ENCODE results near the gene SLC20A1. TPM values are rescaled to one million over a fixed set of nuclear protein-coding genes. Genes with fewer than 3 reads are reported as not detected.
"Not testable (repeated sequence)": the region's sequence is repeated elsewhere in the genome, so short reads cannot be mapped to it uniquely, and the experiment has no call there.

Gene SLC20A1
- total and polyA plus RNA-seq, 2 experiments from 2014 or later = 135 to 191 TPM

GRCh38 chr2:112614201-112614840 lies 31.4 kb upstream of the SLC20A1 start:
- Histone ChIP-seq H3K9ac (no peak overlapping the region), H4K20me1 (ENCODE audit: insufficient read depth) (no peaks in the 10 kb centered on the region), H3K79me2 (ENCODE audit: insufficient read depth) (no peaks in the 10 kb centered on the region), H3F3A (ENCODE audit: insufficient read depth) (no peaks in the 10 kb centered on the region), H3K27ac (no peak overlapping the region), H3K36me3 (ENCODE audit: low read depth) (no peaks in the 10 kb centered on the region), H3K27me3 (replicated peaks; ENCODE audit: insufficient read depth) (no peaks in the 10 kb centered on the region), H2AFZ (no peak overlapping the region), H3K9me3 (ENCODE audit: low read depth) (no peaks in the 10 kb centered on the region), H3K9me2 (ENCODE audit: insufficient read depth) (no peaks in the 10 kb centered on the region), H3K4me3 (no peak overlapping the region), H3K4me2 (ENCODE audit: unreplicated experiment) (no peak overlapping the region), H3K4me1 (ENCODE audit: insufficient read depth) (no peaks in the 10 kb centered on the region)
- DNase-seq = no peak
- 77% methylated on average over 12 to 13 of the region's 13 CpGs for WGBS, 2 experiments (ENCODE audit: low coverage in 1 of 2, low lambda C conversion rate in 2 of 2, missing lambda C conversion rate in 2 of 2)
- in situ Hi-C loops (cut with MboI) = loop anchor here (25.0 kb wide), 1 partner anchor 323 kb away; no protein-coding TSS in a partner anchor
- no peak for TF ChIP-seq EZH2phosphoT487 (IDR thresholded peaks at IDR 0.05; ENCODE audit: insufficient read depth, low read depth)
- TF ChIP-seq EZH2 (IDR thresholded peaks at IDR 0.05; ENCODE audit: insufficient read depth, poor library complexity, severe bottlenecking) = no peak

GRCh38 chr2:112615051-112615450 lies 30.7 kb upstream of the SLC20A1 start:
- H3K9me3 ChIP-seq (ENCODE audit: low read depth) = no peaks in the 10 kb centered on the region
- H3K27ac ChIP-seq = no peak overlapping the region
- WGBS, 2 experiments (ENCODE audit: low coverage in 1 of 2, low lambda C conversion rate in 2 of 2, missing lambda C conversion rate in 2 of 2) = 89 to 91% methylated on average over 8 of the region's 8 CpGs
- no peak overlapping the region for H3K9ac ChIP-seq
- no peaks in the 10 kb centered on the region for H3K9me2 ChIP-seq (ENCODE audit: insufficient read depth)
- no peaks in the 10 kb centered on the region for H3K79me2 ChIP-seq (ENCODE audit: insufficient read depth)
- no peak overlapping the region for H2AFZ ChIP-seq
- no peak for TF ChIP-seq EZH2 (IDR thresholded peaks at IDR 0.05; ENCODE audit: insufficient read depth, poor library complexity, severe bottlenecking)
- TF ChIP-seq EZH2phosphoT487 (IDR thresholded peaks at IDR 0.05; ENCODE audit: insufficient read depth, low read depth) = no peak
- H3K36me3 ChIP-seq (ENCODE audit: low read depth) = no peaks in the 10 kb centered on the region
- no peak overlapping the region for H3K4me2 ChIP-seq (ENCODE audit: unreplicated experiment)
- in situ Hi-C loops (cut with MboI) = loop anchor here (25.0 kb wide), 1 partner anchor 322 kb away; no protein-coding TSS in a partner anchor
- no peaks in the 10 kb centered on the region for H4K20me1 ChIP-seq (ENCODE audit: insufficient read depth)
- H3F3A ChIP-seq (ENCODE audit: insufficient read depth) = no peaks in the 10 kb centered on the region
- H3K27me3 ChIP-seq (replicated peaks; ENCODE audit: insufficient read depth) = no peaks in the 10 kb centered on the region
- DNase-seq = no peak
- H3K4me1 ChIP-seq (ENCODE audit: insufficient read depth) = no peaks in the 10 kb centered on the region
- H3K4me3 ChIP-seq = no peak overlapping the region

GRCh38 chr2:112615798-112616197 lies 29.9 kb upstream of the SLC20A1 start:
- not testable (repeated sequence) for DNase-seq; H3K27me3 ChIP-seq (replicated peaks; ENCODE audit: insufficient read depth); H4K20me1 ChIP-seq (ENCODE audit: insufficient read depth); H3K79me2 ChIP-seq (ENCODE audit: insufficient read depth); H3K4me1 ChIP-seq (ENCODE audit: insufficient read depth); H3K4me2 ChIP-seq (ENCODE audit: unreplicated experiment); H3K9me2 ChIP-seq (ENCODE audit: insufficient read depth); H3K9me3 ChIP-seq (ENCODE audit: low read depth); H3K27ac ChIP-seq; H3F3A ChIP-seq (ENCODE audit: insufficient read depth); H3K9ac ChIP-seq; H2AFZ ChIP-seq; H3K36me3 ChIP-seq (ENCODE audit: low read depth); H3K4me3 ChIP-seq
- in situ Hi-C loops (cut with MboI) = loop anchor here (25.0 kb wide), 1 partner anchor 322 kb away; no protein-coding TSS in a partner anchor
- WGBS, 2 experiments (ENCODE audit: low coverage in 1 of 2, low lambda C conversion rate in 2 of 2, missing lambda C conversion rate in 2 of 2) = 50 to 69% methylated on average over 2 of the region's 2 CpGs

- Histone ChIP-seq H3K79me2 (ENCODE audit: insufficient read depth) (no peaks in the 10 kb centered on the region), H3K36me3 (ENCODE audit: low read depth) (no peaks in the 10 kb centered on the region), H2AFZ (no peak overlapping the region), H3K4me3 (no peak overlapping the region), H4K20me1 (ENCODE audit: insufficient read depth) (no peaks in the 10 kb centered on the region), H3K4me2 (ENCODE audit: unreplicated experiment) (no peak overlapping the region), H3K9me3 (ENCODE audit: low read depth) (no peaks in the 10 kb centered on the region), H3K27ac (no peak overlapping the region), H3K9me2 (ENCODE audit: insufficient read depth) (no peaks in the 10 kb centered on the region), H3F3A (ENCODE audit: insufficient read depth) (peaks cover 27% of the 10 kb centered on the region), H3K9ac (no peak overlapping the region), H3K4me1 (ENCODE audit: insufficient read depth) (peaks cover 20% of the 10 kb centered on the region), H3K27me3 (replicated peaks; ENCODE audit: insufficient read depth) (no peaks in the 10 kb centered on the region)
- in situ Hi-C loops (cut with MboI) = loop anchor here (25.0 kb wide), 1 partner anchor 319 kb away; no protein-coding TSS in a partner anchor
- WGBS, 2 experiments (ENCODE audit: low coverage in 1 of 2, low lambda C conversion rate in 2 of 2, missing lambda C conversion rate in 2 of 2) = 40 to 63% methylated on average over 2 to 6 of the region's 6 CpGs
- TF ChIP-seq EZH2 (IDR thresholded peaks at IDR 0.05; ENCODE audit: insufficient read depth, poor library complexity, severe bottlenecking) = no peak
- no peak for TF ChIP-seq EZH2phosphoT487 (IDR thresholded peaks at IDR 0.05; ENCODE audit: insufficient read depth, low read depth)
- no peak for DNase-seq
Measured at GRCh38 chr2:112618383-112618782, 27.4 kb upstream of the SLC20A1 start.

Measured in GM23248 (cell line).